Left ventricle myocardium superior (tissue), 1 donor: ENCODE measurements around the gene DCAF11. TPM values are rescaled to one million over a fixed set of nuclear protein-coding genes. Genes with fewer than 3 reads are reported as not detected.
A peak's percentile ranks its signal among the peaks of the same experiment; 100 is the strongest.

Experiments used
- ATAC-seq: fragments of 200-7000 bp; cut with Tn5 transposase; one replicate; pipeline ENCODE4 v1.9.1; 2020; ENCODE audit warnings: mild to moderate bottlenecking, moderate library complexity
- DNase-seq: peaks from one replicate; pipeline ENCODE4 v3.0.0-alpha.2; 2020
- intact Hi-C: fragments of 100-400 bp; cut with micrococcal nuclease; formaldehyde crosslinking; loops from one replicate; pipeline ENCODE4 v1.11.0; 2022
- total RNA-seq: library from RNA; stranded (reverse); fragmentation: NEBNext Ultra II Directional; extraction: Animal tissue kit (Norgen Biotek cat#: 25700); gene quantifications from one replicate; pipeline ENCODE4 v1.2.1, GENCODE V29; 2021
- donor health status: DM: no; HTN: yes; CAD: no; lungs with severe emphysema.

Gene DCAF11
- total RNA-seq, 1 donor from 2014 or later, result 85.8 TPM

- intact Hi-C loops, result no loop called here
- no peak for DNase-seq
- no peak for ATAC-seq
Measured at GRCh38 chr14:24147761-24148428, 33.3 kb downstream of the DCAF11 start.

DNA sequence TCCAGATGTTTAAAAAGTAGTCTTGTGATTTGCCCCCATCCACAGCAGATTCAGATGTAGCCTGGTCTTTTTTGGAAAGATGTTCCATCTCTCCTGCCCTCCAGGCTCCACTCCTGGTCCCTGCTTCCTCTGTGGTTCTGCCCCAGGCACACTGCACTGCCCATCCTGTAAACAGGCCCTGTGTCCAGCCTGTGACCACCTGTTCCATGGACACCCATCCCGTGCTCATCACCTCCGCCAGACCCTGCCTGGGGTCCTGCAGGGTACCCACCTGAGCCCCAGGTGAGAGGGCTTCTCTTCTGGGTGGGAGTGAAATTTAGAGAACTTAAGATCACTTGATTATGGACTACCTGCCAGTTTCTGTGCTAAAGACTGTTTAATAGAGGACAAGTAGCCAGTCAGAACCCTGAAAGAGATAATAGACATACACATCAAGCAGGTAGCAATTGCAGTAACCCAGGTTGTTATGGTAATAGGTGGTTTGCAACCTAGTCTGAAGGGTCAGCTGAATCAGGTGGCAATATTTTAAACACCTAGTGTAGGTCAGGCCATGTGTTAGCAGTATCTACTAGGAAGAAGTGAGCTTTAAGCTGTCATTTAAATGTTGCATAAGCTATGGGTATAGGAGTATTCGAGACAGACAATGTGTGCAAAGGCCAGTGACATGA is 34.9 kb downstream of the DCAF11 start:
- intact Hi-C loops, result no loop called here
- no peak for ATAC-seq
- DNase-seq, result no peak

- ATAC-seq, result no peak
- intact Hi-C loops, result no loop called here
- no peak for DNase-seq
Measured at GRCh38 chr14:24150061-24150460, 35.5 kb downstream of the DCAF11 start.

GRCh38 chr14:24150567-24150966 is 36.0 kb downstream of the DCAF11 start:
- no peak for ATAC-seq
- intact Hi-C loops, result no loop called here
- DNase-seq, result no peak

DNA sequence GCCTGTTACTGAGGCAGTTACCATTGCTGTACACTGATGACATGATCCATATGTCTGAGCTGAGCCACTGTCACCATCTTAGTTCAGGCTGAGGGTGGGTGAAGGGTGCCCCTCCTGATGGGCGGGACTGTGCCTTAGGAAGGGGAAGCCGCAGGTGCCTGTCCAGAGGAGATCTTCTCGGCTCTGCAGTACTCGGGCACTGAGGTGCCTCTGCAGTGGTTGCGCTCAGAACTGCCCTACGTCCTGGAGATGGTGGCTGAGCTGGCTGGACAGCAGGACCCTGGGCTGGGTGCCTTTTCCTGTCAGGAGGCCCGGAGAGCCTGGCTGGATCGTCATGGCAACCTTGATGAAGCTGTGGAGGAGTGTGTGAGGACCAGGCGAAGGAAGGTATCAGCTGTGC is 36.4 kb downstream of the DCAF11 start:
- no peak for DNase-seq

GRCh38 chr14:24151404-24152080 is 37.0 kb downstream of the DCAF11 start:
- ATAC-seq, result no peak
- intact Hi-C loops, result no loop called here
- DNase-seq, result no peak

More for the DNA sequence above, 36.4 kb downstream of the DCAF11 start:
- intact Hi-C loops, result no loop called here
- ATAC-seq, result no peak

DNA sequence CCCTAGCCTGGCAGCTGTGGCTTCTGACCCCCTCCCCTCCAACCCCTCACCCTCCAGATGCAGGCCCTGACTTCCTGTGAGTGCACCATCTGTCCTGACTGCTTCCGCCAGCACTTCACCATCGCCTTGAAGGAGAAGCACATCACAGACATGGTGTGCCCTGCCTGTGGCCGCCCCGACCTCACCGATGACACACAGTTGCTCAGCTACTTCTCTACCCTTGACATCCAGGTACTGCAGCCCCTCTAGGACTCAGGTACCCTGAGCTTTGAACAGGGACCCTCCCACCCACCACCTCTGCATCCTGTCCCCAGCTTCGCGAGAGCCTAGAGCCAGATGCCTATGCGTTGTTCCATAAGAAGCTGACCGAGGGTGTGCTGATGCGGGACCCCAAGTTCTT is 40.5 kb downstream of the DCAF11 start:
- intact Hi-C loops, result no loop called here
- DNase-seq (no peak), ATAC-seq (no peak)

GRCh38 chr14:24156840-24157239 is 42.3 kb downstream of the DCAF11 start:
- ATAC-seq, result no peak
- intact Hi-C loops, result no loop called here
- DNase-seq, result no peak

GRCh38 chr14:24157331-24157730 is 42.8 kb downstream of the DCAF11 start:
- intact Hi-C loops, result no loop called here
- DNase-seq (no peak), ATAC-seq (no peak)

GRCh38 chr14:24159777-24160498 is 45.4 kb downstream of the DCAF11 start:
- ATAC-seq, result no peak
- intact Hi-C loops, result no loop called here
- DNase-seq, result no peak

GRCh38 chr14:24160499-24160849 is 45.9 kb downstream of the DCAF11 start:
- intact Hi-C loops, result no loop called here
- DNase-seq (no peak), ATAC-seq (no peak)

DNA sequence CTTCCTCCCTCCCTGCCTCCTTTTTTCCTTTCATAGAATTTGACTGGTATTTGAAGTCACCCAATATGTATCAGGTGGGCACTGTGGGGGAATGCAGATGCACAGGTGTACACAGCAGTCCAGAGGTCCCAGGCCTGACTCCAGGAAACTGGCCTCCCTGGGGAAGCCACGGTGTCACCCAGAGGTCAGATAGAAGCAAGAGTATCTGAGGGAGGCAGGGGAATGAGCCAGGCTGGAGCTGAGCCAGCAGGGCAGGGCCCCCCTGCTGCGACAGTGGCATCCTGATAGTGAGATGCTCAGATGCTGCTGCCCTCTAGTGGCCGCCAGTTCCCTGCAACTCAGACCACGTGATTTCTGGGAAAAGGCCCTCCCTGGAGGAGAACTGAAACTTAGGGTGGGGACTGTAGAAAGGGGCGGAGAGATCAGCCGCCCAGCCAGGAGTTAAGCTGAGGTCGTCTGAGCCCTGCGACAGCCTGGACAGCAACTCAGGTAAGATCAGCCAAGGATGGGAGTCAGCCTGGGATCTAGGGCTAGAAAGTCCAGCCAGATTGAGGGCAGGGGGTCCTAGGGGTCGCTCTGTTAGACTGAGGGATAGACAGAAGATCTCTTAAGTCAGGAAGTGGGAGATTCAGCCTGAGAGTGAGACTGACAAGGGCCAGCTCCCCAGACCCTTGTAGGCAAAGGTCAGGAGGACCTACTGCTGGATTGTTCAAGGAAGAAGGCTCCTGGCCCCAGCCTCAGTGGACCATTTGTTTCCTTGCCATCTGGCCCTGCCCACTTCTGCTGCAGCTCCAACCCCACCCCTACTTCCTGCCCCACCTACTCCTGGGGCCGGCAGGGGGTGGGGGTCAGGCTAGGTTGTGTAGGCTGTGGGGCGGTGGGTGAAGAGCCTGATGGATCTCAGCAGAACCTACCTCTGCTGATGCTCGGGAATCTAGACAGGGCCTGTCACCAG is 46.5 kb downstream of the DCAF11 start, which contains the start of gene IRF9:
TSS of gene IRF9 (plus strand) at position 416 of the 955 bp plus-strand sequence. CDS start 880 bp downstream, outside the sequence.
- peak; percentile 93 for ATAC-seq
- intact Hi-C loops, result no loop called here
- peak; percentile 97 for DNase-seq

DNA sequence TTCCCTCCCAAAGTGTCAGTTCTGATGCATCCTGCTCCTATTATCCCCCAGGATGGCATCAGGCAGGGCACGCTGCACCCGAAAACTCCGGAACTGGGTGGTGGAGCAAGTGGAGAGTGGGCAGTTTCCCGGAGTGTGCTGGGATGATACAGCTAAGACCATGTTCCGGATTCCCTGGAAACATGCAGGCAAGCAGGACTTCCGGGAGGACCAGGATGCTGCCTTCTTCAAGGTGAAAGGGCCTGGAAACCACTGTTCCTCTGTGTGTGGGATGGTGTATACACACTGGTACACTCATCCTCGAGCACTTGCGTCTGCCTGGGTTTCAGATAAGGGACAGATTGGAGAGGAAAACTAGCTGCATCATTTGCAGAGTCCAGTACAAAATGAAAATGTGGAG is 47.5 kb downstream of the DCAF11 start:
- no peak for DNase-seq
- intact Hi-C loops, result no loop called here
- no peak for ATAC-seq

- ATAC-seq (no peak), DNase-seq (peak; percentile 18)
- intact Hi-C loops, result no loop called here
Measured at GRCh38 chr14:24164518-24164991, 50.0 kb downstream of the DCAF11 start.

GRCh38 chr14:24165785-24166184 is 51.2 kb downstream of the DCAF11 start:
- peak; percentile 13 for DNase-seq
- intact Hi-C loops, result no loop called here
- no peak for ATAC-seq

DNA sequence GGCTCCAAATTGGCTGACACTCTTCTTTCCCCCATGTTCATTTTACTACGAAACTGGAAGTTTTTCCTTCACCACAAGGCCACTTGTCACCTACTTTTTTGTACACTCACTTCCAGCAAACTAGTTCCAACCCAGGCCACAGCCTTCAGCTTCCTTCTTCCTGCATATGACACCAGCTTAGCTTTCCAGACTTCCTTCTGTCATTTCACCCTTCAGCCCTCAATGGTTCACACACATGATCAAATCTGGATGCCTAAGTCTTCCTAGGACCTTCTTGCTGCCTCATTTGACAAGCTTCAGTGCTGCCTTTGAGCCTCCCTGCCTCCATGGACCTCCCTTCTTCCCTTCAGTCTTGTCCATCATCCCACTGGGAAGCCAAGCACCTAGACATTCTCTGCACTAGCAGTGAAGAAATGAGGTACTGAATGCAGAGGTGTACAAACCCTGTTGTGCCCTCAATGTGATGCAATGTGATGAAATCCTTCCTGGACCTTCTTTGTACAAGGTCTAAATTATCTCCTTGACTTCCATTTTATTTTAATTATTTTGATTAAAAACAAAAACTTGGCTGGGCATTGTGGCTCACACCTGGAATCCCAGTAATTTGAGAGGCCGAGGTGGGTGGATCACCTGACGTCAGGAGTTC is 53.0 kb downstream of the DCAF11 start:
- ATAC-seq (no peak), DNase-seq (no peak)
- intact Hi-C loops, result no loop called here

- peak; percentile 78 for ATAC-seq
- intact Hi-C loops, result no loop called here
- peak; percentile 73 for DNase-seq
Measured at GRCh38 chr14:24171422-24172260, 57.1 kb downstream of the DCAF11 start, which contains the start of gene REC8. Gene REC8 (plus strand): TSS chr14:24172080. CDS start chr14:24172553, 473 bp downstream.
